ENCODE data around the gene CASP5.
"Not testable (repeated sequence)": the region's sequence is repeated elsewhere in the genome, so short reads cannot be mapped to it uniquely, and the experiment has no call there.

Gene CASP5

DNA sequence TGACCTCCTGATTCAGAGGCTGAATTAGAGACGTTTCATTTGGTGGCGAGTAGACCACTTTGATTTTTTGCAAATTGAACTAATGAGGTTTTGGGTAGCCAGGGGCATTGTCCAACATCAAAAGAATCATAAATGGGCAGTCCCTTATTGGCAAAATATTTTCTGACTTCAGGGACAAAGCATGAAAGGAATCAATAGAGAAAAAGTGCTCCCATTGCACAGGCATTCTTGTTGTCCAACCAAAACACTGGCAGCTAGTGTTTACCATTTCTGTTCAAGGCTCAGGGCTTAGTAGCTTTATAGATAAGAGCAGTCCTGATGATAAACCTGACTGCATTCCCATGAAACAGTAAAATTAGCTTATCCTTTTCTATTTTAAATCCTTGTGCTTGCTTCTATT is 28.6 kb upstream of the CASP5 start:
- Histone ChIP-seq H3K27ac (ENCODE audit: low read depth, low read length, severe bottlenecking) (no peak overlapping the region), H3K9me3 (ENCODE audit: control insufficient read depth, low read length) (no peaks in the 10 kb centered on the region), H3K4me1 (ENCODE audit: control insufficient read depth, insufficient read depth, low read length, poor library complexity, severe bottlenecking) (peaks cover 17% of the 10 kb centered on the region), H3K4me3 (ENCODE audit: extremely low read depth, insufficient read depth, low read length, poor library complexity, severe bottlenecking) (no peak overlapping the region), H3K36me3 (ENCODE audit: control insufficient read depth, insufficient read depth, low read length) (no peaks in the 10 kb centered on the region)
- 100% methylated on average over 1 of the region's 2 CpGs; no CpG with 5 or more reads in 1 of the 2 experiments for WGBS, 2 experiments (ENCODE audit: insufficient coverage in 2 of 2)

DNA sequence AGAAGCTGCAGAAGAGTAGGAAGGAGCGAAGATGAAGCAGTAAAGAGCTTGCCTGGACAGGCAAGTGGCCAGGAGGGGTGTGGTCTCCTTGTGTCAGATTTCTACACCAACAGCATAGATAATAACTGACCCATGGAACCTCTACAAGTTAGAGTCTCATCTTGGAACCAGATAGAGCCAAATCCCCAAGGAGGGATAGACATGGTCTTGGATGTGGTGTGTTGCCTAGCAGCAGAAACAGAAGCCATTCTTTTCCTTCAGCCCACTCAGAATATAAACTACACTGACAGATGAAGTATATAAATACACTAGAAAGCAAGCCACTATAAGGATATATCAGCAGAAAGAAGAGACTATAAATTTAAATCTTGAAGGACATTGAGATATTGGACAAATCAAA is 26.5 kb upstream of the CASP5 start:
- H3K27ac ChIP-seq (ENCODE audit: low read depth, low read length, severe bottlenecking): no peak overlapping the region
- no peak overlapping the region for H3K4me3 ChIP-seq (ENCODE audit: extremely low read depth, insufficient read depth, low read length, poor library complexity, severe bottlenecking)
- WGBS, 2 experiments (ENCODE audit: insufficient coverage in 2 of 2): 83 to 100% methylated on average over 1 of the region's 1 CpG
- no peaks in the 10 kb centered on the region for H3K9me3 ChIP-seq (ENCODE audit: control insufficient read depth, low read length)
- no peaks in the 10 kb centered on the region for H3K36me3 ChIP-seq (ENCODE audit: control insufficient read depth, insufficient read depth, low read length)
- H3K4me1 ChIP-seq (ENCODE audit: control insufficient read depth, insufficient read depth, low read length, poor library complexity, severe bottlenecking): peaks cover 28% of the 10 kb centered on the region

DNA sequence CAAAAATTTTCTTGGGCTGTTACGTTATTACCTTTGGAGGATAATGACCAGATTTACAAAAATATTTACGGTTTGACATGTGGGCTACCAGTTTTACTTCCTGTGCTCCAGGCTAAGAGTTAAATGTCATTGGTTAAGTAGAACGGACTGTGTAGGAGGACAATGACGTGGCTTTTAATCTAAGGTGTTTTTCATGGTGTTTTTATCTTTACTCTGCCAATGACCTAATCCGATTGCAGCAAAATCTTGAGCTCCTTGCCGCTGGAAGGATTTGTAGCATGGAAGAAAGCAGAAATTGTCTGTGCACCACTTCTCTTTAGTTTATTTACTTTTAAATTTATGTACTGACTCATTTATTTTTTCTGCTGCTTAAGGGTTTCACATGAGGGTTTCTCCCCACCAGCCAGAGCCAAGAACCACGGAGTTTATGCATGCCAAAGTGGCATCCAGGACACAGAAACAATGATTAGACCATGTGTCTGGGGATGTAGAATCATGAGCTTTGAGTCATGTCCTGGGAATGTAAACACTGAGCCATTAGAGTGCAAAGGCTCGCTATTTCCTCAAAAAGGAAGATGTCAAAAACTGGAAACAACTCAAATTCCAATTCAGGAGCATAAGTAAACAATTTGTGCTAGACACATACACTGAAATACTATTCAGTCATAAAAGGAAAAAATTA is 24.1 kb upstream of the CASP5 start:
- Histone ChIP-seq H3K36me3 (ENCODE audit: control insufficient read depth, insufficient read depth, low read length) (no peaks in the 10 kb centered on the region), H3K27ac (ENCODE audit: low read depth, low read length, severe bottlenecking) (peak overlapping the region; percentile 82), H3K9me3 (ENCODE audit: control insufficient read depth, low read length) (no peaks in the 10 kb centered on the region), H3K4me3 (ENCODE audit: extremely low read depth, insufficient read depth, low read length, poor library complexity, severe bottlenecking) (no peak overlapping the region), H3K4me1 (ENCODE audit: control insufficient read depth, insufficient read depth, low read length, poor library complexity, severe bottlenecking) (peaks cover 26% of the 10 kb centered on the region)
- WGBS, 2 experiments (ENCODE audit: insufficient coverage in 2 of 2): 58 to 68% methylated on average over 4 of the region's 8 CpGs

DNA sequence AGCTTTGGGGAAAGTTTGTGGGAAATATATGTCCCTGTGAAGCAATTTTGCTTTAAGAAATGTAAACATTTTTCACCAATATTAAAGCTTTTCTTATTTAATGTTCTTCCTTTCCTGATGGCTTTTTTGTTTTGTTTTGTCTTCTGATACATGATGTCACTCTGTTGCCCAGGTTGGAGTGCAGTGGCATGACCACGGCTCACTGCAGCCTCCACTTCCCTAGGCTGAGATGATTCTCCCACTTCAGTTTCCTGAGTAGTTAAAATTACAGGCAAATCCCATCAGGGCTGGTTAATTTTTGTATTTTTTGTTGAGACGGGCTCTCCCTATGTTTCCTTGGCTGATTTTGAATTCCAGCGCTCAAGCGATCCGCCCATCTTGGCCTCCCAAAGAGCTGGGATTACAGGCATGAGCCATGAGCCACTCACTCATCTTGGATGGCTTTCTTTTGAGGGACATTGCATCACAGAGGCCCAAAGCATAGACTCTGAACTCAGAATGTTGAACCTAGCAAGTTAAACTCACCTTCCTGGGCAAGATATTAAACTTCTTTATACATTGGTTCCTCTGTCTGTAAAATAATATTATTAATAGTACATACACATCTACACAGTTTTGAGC is 22.8 kb upstream of the CASP5 start:
- Histone ChIP-seq H3K4me1 (ENCODE audit: control insufficient read depth, insufficient read depth, low read length, poor library complexity, severe bottlenecking) (peaks cover 16% of the 10 kb centered on the region), H3K27ac (ENCODE audit: low read depth, low read length, severe bottlenecking) (no peak overlapping the region), H3K36me3 (ENCODE audit: control insufficient read depth, insufficient read depth, low read length) (no peaks in the 10 kb centered on the region), H3K4me3 (ENCODE audit: extremely low read depth, insufficient read depth, low read length, poor library complexity, severe bottlenecking) (no peak overlapping the region), H3K9me3 (ENCODE audit: control insufficient read depth, low read length) (no peaks in the 10 kb centered on the region)
- WGBS, 2 experiments (ENCODE audit: insufficient coverage in 2 of 2): 85 to 98% methylated on average over 4 of the region's 5 CpGs

DNA sequence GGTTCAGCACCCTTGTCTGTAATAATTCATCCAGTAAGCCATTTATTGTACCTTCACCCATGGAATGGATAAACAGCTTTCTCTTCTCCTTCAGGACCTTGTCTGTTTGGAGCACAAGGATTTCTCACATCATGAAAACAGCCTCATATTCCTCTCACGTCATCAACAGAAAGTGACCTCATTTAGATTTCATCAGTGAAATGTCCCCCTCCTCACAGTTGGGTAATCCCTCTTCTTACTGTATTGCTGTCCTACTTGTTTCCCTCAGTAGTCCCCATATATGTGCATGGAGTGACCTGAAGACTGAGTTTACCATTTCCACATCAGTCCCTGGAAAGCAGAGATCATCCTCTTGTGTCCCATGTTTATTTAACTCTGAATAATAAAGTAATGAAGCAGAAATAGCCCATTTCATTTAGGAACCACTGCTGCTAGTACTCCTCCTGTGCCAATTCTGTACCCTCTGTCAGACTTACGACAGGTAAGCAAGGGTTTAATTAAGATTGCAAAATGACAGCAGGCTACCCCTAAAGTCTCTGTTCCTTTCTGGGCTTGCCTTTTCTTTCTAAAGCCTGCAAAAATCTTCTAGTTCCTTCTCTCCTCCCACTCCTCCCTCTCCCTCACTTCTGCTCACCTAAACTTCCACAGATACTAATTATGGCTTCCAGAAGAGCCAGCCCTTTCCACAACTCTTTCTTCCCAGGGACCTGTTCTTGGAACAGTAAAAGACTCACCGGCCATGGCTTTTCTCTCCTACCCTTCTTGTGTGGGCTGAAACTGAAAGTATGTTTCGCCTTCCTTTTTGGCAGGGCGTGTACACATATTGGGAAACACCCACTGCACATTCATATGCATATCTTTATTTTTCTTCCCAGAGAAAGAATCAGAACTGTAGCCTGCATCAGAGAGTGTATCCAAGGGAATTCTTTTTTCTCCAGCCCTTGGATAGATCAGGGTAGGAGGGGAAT is 21.9 kb upstream of the CASP5 start, which contains the start of gene CARD16:
Gene CARD16, minus strand, starts transcription at position 779 of the 968 bp plus-strand sequence. Its CDS starts 38 bp downstream, at position 741.
- 77 to 84% methylated on average over 2 of the region's 5 CpGs for WGBS, 2 experiments (ENCODE audit: insufficient coverage in 2 of 2)
- not testable (repeated sequence) for H3K4me3 ChIP-seq (ENCODE audit: extremely low read depth, insufficient read depth, low read length, poor library complexity, severe bottlenecking)

DNA sequence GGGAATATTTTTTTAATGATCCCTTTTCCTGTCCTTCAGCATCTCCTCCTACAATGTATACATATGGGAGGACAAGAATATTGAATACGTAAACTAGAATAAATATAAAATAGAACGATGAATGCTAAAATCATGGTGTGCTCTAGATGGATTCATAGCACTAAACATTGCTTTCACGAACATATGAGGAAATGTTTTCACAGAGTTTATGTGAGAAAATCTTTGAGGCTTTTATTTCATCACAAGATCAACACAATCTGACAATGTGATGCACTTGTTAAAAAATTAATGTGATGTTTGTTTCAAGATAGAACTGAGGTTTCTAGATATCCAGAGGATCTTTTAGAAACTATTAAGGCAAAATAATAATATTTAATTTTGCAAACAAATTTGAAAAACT is 19.2 kb upstream of the CASP5 start:
- Histone ChIP-seq H3K9me3 (ENCODE audit: control insufficient read depth, low read length) (no peaks in the 10 kb centered on the region), H3K36me3 (ENCODE audit: control insufficient read depth, insufficient read depth, low read length) (no peaks in the 10 kb centered on the region), H3K27ac (ENCODE audit: low read depth, low read length, severe bottlenecking) (no peak overlapping the region), H3K4me3 (ENCODE audit: extremely low read depth, insufficient read depth, low read length, poor library complexity, severe bottlenecking) (no peak overlapping the region), H3K4me1 (ENCODE audit: control insufficient read depth, insufficient read depth, low read length, poor library complexity, severe bottlenecking) (peaks cover 13% of the 10 kb centered on the region)
- WGBS, 2 experiments (ENCODE audit: insufficient coverage in 2 of 2): no CpG with 5 or more reads among the region's 3 CpGs

More for the DNA sequence above, 21.9 kb upstream of the CASP5 start, which contains the start of gene CARD16:
- H3K9me3 ChIP-seq (ENCODE audit: control insufficient read depth, low read length); H3K27ac ChIP-seq (ENCODE audit: low read depth, low read length, severe bottlenecking); H3K36me3 ChIP-seq (ENCODE audit: control insufficient read depth, insufficient read depth, low read length): not testable (repeated sequence)
- H3K4me1 ChIP-seq (ENCODE audit: control insufficient read depth, insufficient read depth, low read length, poor library complexity, severe bottlenecking): peaks cover 16% of the 10 kb centered on the region

DNA sequence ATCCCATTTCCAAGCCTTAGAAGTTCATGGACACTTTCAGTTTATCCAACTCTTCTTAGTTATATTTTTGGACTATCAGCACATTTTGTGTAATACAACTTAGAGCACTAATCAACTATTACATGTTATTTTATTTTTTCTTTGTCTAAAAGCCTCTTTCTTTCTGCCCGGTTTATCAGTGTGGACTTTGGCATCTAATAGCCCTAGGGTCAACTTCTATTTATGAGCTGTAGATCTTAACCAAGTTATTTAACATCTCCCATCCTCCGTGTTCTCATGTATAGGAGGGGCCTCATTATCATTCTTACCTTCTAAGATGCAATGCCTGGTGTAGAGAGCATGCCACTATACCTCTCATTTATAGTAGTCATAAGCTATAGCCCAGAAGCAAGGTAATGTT is 17.7 kb upstream of the CASP5 start:
- peaks cover 8% of the 10 kb centered on the region for H3K4me1 ChIP-seq (ENCODE audit: control insufficient read depth, insufficient read depth, low read length, poor library complexity, severe bottlenecking)
- no peak overlapping the region for H3K4me3 ChIP-seq (ENCODE audit: extremely low read depth, insufficient read depth, low read length, poor library complexity, severe bottlenecking)
- no peaks in the 10 kb centered on the region for H3K36me3 ChIP-seq (ENCODE audit: control insufficient read depth, insufficient read depth, low read length)
- WGBS, 2 experiments (ENCODE audit: insufficient coverage in 2 of 2): 100% methylated on average over 1 of the region's 2 CpGs; no CpG with 5 or more reads in 1 of the 2 experiments
- no peak overlapping the region for H3K27ac ChIP-seq (ENCODE audit: low read depth, low read length, severe bottlenecking)
- no peaks in the 10 kb centered on the region for H3K9me3 ChIP-seq (ENCODE audit: control insufficient read depth, low read length)

DNA sequence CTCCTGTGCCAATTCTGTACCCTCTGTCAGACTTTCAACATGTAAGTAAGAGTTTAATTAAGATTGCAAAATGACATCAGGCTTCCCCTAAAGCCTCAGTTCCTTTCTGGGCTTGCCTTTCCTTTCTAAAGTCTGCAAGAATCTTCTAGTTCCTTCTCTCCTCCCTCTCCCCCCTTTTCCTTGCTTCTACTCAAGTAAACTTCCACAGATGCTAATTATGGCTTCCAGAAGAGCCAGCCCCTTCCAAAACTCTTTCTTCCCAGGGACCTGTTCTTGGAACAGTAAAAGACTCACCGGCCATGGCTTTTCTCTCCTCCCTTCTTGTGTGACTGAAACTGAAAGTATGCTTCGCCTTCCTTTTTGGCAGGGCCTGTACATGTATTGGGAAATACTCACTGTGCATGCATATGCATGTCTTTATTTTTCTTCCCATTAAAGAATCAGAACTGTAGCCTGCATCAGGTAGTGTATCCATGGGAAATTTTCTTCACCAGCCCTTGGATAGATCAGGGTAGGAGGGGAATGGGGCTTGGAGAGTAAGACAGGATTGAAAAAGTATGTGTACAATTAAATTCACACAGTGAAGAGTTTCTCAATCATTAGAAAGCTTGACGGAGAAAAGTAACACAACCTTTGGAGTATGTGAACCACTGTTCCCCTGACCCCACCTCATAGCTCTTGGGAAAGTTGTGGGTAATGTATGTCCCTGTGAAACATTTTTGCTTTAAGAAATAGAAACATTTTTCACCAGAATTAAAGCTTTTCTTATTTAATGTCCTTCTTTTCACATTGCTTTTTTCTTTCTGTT is 12.0 kb upstream of the CASP5 start, which contains the start of gene CASP1:
Gene CASP1, minus strand, starts transcription at position 332 of the 808 bp plus-strand sequence. Its CDS starts 31 bp downstream, at position 301.
- Histone ChIP-seq H3K9me3 (ENCODE audit: control insufficient read depth, low read length) (no peaks in the 10 kb centered on the region), H3K4me3 (ENCODE audit: extremely low read depth, insufficient read depth, low read length, poor library complexity, severe bottlenecking) (no peak within 1 kb of the TSS), H3K27ac (ENCODE audit: low read depth, low read length, severe bottlenecking) (no peak within 1 kb of the TSS), H3K4me1 (ENCODE audit: control insufficient read depth, insufficient read depth, low read length, poor library complexity, severe bottlenecking) (peaks cover 3% of the 10 kb centered on the region), H3K36me3 (ENCODE audit: control insufficient read depth, insufficient read depth, low read length) (no peaks in the 10 kb centered on the region)
- 80% methylated on average over 1 of the region's 3 CpGs; no CpG with 5 or more reads in 1 of the 2 experiments for WGBS, 2 experiments (ENCODE audit: insufficient coverage in 2 of 2)

DNA sequence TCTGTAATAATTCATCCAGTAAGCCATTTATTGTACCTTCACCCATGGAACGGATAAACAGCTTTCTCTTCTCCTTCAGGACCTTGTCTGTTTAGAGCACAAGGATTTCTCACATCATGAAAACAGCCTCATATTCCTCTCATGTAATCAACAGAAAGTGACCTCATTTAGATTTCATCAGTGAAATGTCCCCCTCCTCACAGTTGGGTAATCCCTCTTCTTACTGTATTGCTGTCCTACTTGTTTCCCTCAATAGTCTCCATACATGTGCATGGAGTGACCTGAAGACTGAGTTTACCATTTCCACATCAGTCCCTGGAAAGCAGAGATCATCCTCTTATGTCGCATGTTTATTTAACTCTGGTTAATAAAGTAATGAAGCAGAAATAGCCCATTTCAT is 11.4 kb upstream of the CASP5 start:
- not testable (repeated sequence) for H3K36me3 ChIP-seq (ENCODE audit: control insufficient read depth, insufficient read depth, low read length); H3K9me3 ChIP-seq (ENCODE audit: control insufficient read depth, low read length); H3K4me1 ChIP-seq (ENCODE audit: control insufficient read depth, insufficient read depth, low read length, poor library complexity, severe bottlenecking); H3K27ac ChIP-seq (ENCODE audit: low read depth, low read length, severe bottlenecking); H3K4me3 ChIP-seq (ENCODE audit: extremely low read depth, insufficient read depth, low read length, poor library complexity, severe bottlenecking)
- WGBS, 2 experiments (ENCODE audit: insufficient coverage in 2 of 2): 100% methylated on average over 1 of the region's 2 CpGs

DNA sequence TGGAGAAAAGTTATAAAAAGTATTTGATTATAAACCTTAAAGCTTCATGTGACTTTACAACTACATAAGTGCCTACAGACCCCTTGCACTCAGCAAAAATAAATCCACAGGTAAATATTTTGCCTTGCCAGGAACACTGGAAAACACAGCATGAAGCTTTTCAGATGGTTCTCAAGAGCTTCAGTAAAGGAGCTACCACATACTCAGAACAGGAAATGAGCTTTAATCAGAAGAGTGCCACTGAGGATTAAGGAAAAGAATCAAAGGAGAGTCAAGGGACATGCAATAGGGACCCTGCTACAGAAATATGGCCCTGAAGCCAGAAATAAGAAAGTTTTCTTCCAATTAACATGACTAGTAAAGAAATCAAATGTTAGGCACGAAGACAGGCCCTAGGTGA is 10.8 kb upstream of the CASP5 start:
- no peak overlapping the region for H3K4me3 ChIP-seq (ENCODE audit: extremely low read depth, insufficient read depth, low read length, poor library complexity, severe bottlenecking)
- H3K36me3 ChIP-seq (ENCODE audit: control insufficient read depth, insufficient read depth, low read length): no peaks in the 10 kb centered on the region
- H3K27ac ChIP-seq (ENCODE audit: low read depth, low read length, severe bottlenecking): no peak overlapping the region
- H3K9me3 ChIP-seq (ENCODE audit: control insufficient read depth, low read length): no peaks in the 10 kb centered on the region
- peaks cover 3% of the 10 kb centered on the region for H3K4me1 ChIP-seq (ENCODE audit: control insufficient read depth, insufficient read depth, low read length, poor library complexity, severe bottlenecking)
- 80% methylated on average over 1 of the region's 1 CpG; no CpG with 5 or more reads in 1 of the 2 experiments for WGBS, 2 experiments (ENCODE audit: insufficient coverage in 2 of 2)
